Activated CD8-positive, alpha-beta memory T cell treated with anti-CD3 and anti-CD28 coated beads for 1 hour (primary cell): ENCODE results near the gene ATG7.

Source experiments
- DNase-seq, 2 donors: peaks; one replicate each; pipeline ENCODE4 v3.0.0-alpha.2; 2020; ENCODE audit warnings: low read depth in 1 of 2; ENCODE audit errors: extremely low read depth in 1 of 2

ATG7 gene

DNA sequence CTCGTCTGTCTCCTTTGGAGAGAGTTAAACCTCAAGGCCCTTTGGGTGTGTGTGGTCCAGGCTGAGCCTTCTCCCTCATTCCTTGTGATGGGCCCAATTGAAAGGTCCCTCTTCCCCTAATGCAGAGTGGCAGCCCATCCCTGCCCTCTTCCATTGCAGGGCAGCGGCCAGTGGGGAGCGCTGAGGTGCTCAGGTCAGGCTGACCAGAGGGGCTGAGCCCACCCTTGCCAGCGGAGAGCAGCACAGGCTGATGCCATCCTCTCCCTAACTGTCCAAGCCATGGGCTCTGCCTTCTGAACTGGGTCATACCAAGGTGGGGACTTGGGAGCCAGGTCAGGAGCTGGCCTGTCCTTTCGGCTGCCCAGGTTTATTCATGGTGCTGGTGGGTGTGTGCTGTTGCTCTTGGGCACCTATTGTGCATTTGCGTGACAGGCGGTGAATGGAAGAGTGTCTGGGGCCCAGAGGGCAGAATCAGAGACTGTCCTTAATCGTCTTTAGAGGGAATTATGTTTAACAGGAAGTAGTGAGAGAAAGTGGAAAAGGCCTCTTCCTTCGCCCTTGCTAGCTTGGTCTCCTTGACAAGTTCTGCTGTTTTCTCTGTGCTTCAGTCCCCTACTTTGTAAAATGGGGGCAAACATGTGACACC lies 274.6 kb downstream of the ATG7 start:
- DNase-seq: no peak

DNA sequence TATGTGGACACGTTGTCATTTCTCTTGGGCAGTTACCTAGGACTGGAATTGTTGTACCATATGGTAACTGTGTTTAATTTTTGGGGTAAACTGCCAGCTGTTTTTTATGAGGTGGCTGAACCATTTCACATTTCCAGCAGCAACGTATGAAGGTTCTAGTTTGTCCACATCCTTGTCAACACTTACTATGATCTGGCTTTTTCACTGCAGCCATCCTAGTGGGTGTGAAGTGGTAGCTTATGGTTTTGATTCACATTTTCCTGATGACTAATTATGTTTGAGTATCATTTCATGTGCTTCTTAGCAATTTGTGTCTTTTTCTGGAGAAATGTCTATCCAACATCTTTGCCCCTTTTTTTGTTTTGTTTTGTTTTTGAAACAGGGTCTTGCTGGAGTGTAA lies 275.3 kb downstream of the ATG7 start:
- DNase-seq: no peak

DNA sequence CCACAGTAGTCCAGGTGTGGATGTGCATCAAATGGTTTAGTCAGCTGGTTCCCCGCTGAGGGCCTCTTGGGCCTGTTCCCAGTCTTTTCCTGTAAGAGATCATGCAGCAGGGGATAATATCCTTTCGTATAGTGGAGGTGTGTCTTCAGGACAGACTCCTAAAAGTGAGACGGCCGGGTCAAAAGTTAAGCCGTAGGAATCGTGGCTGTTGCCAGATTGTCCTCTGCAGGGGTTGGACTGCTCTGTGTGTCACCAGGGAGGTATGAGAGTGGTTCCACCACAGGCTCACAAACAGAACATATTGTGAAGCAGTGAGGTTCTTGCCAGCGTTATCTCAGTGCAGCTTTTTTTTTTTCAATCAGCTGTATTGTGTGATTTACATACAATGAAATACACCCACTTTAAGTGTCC lies 276.5 kb downstream of the ATG7 start:
- no peak for DNase-seq

DNA sequence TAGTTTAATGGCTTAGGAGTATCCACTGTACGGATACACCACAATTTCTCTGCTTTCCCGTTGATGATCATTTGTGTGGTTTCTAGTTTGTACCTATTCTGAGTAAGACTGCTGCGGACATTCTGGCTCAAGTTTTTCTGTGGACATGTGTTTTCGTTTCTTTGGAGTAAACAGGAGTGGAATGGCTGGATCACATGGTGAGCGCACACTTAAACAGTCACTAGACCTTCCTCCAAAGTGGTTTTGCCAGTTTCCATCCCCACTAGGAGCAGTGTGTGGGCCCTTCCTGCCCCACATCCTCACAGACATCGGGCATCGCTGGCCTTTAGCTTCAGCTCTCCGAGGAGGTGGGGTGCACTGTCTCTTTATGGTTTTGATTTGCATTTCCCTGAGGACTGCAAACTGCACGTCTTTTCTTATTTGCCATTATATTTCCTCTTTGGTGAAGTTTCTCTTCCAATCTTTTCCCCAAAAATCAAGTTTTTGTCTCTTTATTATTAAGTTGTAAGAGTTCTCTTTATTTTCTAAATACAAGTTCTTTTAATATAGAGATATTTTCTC lies 277.5 kb downstream of the ATG7 start:
- no peak for DNase-seq

DNA sequence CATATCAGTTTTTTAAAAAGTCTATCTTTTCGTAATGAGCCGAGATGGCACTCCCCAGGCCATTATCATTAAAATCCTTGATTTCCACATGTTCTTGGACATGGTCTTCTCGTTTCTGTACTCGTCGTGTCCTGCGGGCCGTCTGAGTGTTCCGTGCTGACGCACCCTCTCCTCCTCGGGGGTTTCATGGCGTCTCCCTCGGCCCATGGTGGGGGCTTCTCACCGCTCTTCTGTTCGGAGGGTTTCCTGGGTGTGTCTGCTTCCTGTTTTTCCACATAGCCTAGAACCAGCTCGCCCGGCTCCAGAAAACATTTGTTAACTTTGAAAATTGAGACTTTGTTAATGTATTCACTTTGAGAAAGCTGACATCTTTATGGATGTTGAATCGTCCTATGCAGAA lies 278.8 kb downstream of the ATG7 start:
- DNase-seq: no peak

DNA sequence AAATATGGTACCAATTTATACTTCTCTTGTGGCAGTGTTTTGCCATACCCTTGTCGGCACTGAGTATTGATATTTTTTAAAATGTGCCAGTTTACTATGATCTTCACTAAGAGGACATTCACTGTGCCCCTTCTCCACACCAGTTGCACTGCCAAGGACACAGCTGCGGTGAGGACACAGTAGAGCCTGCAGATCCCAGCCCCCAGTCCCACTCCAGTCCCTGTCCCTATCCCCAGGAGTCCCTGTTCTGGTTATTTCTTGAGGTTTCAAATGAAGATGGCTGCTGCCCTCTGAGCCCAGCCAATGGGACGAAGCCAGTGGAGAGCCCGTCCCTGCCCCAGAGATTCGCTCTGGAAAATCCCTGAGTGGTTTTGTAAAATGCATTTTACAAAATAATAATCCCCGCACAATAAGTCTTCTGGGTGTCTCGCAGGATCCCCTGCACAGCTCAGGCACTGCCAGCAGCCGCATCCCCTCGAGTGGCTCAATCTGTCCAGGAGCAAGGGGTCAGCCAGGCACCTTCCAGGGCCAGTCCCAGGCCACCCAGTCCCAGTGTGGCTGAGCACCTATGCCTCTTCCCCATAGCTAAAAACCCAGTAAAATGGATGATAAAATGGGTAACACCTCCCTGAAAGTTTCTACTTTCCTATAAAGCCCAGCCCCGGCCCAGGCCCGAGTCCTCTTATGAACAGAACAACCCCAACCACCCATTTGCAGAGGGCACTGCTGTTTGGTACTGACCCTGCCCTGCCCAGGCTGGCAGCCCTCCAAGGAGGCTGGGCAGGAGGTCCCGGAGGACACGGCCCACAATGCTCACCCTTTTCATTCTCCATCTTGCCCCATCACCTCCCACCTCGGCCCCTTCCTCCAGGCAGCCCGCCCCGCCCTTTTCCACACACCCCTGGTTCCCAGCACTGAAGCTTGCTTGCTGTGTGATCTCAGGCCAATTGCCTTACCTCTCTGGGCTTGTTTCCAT lies 280.4 kb downstream of the ATG7 start:
- DNase-seq: no peak

DNA sequence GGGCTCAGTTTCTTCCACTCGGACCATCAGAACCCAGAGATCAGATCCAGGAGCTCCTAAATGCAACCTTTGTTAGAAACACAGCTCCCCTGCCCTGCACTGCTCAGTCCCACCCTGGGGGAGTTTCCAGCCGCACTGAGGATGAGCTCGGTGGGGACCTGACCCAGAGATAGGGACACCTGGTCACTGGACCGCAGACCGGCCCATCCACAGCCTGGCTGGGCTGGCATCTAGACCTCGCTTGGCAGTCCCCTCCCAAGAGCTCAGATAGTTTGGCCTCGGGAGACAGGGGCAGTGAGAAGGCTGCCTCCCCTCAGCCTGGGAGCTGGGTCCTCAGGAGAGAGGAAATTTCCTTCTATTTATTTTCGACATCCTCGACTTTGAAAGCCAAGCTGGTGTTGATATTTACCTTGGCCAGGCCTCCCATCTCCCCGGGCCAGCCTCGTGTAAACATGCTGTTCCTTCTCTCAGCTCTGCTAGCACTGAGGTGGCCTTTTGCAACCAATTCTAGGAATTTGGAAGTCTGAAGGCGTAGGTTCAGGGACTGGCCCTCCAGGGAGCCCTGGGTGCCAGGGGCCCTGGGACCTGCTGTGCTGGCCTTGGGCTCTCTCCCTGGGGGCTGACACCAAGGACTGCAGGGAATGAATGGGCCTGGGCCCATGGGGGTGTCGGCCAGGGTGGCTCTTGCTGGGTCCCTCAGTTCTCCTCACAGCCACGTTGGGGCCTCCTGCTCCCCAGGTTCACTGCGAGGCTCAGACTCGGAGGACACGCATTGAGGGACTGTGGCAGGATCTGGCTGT lies 281.4 kb downstream of the ATG7 start:
- no peak for DNase-seq

DNA sequence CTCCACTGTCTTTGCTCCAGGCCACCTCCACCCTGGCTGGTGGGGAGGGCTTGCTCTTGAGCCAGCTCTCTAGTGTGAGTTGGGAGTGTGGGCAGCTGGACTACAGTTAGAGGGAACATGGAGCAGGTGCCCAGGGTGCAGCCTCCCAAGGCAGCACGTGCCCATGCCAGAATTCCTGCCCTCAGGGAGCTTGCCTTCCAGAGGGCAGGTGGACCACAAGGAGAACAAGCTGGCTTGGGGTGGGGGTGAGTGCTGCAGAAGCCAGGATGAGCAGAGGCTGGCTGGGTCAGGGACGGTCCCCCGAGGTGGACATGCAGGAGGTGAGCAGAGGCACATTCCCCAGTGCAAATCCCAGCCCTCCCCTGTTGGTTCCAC lies 282.0 kb downstream of the ATG7 start:
- DNase-seq: no peak

DNA sequence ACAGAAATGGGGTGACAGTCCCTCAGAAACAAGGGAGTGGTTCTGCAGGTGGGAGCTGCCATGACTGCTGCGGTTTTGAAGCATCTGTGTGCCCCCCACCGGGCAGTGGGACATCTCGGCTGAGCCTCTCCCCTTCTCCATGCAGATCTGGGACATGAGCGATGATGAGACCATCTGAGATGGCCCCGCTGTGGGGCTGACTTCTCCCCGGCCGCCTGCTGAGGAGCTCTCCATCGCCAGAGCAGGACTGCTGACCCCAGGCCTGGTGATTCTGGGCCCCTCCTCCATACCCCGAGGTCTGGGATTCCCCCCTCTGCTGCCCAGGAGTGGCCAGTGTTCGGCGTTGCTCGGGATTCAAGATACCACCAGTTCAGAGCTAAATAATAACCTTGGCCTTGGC lies 282.5 kb downstream of the ATG7 start:
- DNase-seq: no peak

DNA sequence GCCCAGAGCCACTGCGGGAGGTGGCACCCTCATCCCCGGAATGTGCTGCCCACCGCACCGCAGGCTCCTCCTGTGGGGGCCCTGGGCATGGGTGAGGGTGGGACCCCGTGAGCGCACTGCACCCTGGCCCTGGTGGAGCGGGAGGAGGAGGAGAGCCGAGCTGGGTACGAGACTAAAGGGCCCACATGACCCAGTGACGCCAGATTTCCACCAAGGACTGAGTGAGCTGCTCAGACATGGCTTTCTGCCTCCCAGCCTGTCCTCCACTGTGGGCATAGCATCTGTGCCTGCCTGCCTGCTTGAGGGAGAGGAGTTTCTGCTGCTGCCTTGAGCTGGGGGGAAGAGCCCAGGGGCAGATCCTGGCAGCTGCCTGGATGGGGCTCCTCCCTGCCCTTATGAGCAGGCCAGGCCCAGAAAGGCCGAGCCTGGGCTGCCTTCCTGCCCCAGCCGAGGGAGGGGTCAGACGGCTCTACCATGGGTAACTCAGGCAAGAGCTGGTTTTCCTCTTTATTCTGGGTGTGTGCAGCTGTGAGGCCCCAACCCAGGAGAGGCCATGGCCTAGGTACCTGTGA lies 283.1 kb downstream of the ATG7 start:
- no peak for DNase-seq

DNA sequence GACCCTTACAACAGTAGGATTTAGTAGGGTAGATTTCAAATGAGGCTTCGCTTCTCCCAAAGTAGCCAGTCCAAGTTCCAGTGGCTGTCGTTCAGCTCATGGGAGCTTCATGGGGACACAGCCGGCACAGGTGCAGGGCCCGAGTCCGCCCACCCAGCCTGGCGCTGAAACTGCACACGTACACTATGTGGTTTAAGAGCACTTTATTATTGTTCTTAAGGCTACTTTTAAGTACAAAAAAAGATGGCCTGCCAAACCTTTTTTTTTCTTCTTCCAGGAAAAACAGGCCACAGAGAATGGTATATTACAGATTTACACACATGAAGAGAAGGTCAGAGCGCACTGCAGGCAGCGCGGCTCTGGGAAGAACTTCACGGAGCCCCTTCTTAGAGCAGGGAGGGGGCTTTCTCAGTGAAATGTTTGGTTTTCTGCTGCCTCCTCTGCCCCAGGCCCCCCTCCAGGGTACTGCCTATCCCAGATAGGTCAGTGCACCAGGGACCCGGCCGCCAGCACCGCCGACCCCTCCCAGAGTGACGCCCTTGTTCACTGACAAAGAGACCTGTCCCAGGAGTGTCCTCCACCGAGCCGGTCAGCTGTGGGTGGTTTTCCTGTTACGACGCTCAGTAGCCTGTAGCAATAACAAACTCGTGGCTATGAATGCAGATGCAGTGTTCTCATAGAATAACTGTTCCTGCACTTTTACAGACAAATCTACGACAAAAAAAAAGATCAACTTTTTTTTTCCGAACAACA lies 283.9 kb downstream of the ATG7 start:
- no peak for DNase-seq

DNA sequence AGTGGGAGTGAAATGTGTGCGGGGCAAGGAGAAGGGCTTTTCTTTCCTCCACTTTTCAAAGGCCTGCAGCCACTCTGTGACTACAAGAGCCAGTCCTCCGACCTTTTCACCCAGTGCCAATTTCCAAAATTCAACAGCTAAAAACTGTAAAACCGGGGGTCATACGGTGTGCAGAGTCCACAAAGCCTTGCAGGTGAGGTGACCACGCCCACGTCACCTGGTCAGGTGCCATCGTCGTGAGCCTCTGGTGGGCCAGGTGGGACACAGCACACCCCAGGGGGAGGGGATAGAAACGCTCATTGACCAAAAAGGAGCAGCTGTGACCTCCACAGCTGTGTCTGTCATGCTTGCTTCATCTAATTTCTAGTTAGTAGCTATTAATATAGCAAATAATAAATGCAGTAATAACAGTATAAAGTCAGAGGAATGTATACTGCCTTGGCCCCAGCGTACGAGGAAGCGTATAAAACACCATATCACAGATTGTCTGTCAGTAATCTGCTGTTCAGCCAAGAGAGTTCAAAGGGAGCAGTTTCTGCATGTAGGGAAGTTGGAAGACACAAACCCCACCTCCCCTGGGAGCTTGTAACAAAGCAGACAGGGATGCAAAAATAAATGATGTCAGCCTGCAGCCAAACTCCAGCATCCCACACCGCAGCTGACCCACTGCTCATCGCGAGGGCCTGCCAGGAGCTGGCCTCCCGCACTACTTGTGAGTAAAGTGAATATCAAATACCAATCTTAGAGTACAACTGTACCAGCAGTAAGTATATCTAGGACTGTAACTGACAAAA lies 284.9 kb downstream of the ATG7 start:
- no peak for DNase-seq

DNA sequence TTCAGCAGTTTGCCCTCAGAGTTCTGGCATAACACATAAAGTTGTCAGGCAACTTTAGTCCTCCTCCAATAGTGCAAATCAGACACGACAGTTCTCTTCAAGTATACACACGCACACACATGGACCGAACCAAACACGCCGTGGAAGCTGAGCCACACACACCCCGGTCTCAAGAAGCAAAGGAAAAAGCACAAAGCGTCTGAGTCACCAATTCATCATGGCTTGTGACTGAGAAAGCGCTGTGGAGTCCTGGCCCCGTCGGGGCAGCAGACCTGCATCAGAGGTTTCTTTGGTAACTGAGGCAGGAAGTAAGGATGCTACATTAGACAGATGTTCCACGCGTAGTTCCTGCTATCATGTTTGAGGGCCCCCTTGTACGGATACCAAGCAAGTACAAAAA lies 285.8 kb downstream of the ATG7 start:
- DNase-seq: no peak

DNA sequence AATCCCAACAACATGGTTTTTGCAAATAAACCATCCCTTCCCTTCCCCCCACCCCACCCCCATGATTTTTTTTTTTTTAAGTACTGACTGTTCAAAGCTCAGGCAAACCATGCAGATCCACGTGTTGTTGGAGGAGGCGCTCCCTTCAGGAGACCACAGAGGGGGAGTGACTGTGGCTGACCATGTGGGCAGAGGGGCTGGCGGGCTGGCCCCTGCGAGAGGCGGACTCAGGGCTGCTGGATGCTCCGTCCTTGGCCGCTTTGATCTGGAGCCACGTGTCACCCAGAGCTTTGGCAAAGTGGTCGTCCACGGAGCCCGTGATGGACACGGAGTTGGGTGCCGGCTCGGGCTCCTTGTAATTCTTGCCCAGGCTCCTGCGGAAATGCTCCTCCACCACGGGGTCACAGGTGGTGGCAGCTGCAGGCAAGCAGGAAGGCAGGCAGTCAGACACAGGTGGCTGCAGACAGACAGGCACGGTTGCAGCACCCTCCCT lies 286.3 kb downstream of the ATG7 start:
- DNase-seq: no peak

DNA sequence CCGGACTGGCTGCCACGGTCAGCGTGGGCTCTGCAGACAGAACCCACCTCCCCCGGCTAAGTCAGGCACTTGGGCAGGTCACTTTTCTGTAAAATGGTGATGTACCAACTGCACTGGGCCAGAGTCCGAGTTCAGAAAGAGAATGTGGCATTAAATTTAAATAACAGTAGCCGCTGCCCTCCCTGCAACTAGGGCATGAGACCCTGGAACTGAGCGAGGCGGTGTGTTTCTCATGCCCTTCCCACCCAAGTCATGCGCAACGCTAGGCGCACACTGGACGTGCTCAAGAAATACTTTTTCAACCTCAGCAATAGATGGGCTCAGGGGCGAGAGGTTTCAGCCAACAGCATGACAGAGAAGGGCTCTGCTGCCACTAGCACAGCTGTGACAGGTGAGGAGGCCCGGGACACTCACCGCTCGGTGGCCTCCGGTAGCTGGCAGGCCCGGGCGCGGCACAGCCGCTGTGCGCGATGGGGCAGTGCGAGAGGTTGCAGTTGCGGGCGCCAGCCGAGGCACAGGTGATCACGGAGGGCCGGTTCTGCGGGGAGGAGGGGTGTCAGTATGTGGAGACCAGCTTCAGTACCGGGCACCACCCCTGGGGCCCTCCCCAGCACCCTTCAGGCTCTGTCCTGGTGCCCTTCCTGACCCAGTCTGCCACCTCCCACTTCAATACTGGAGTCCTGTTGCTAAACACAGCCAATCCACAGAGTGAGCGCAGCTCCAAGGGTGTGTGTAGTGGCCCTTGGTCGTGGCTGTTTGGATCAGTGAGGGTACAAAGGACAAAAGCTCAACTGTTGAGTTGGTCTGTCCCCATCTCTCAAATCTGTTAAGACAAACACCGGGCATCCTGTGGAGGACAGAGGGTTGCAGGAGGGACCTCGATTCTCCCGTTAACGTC lies 287.0 kb downstream of the ATG7 start:
- no peak for DNase-seq

DNA sequence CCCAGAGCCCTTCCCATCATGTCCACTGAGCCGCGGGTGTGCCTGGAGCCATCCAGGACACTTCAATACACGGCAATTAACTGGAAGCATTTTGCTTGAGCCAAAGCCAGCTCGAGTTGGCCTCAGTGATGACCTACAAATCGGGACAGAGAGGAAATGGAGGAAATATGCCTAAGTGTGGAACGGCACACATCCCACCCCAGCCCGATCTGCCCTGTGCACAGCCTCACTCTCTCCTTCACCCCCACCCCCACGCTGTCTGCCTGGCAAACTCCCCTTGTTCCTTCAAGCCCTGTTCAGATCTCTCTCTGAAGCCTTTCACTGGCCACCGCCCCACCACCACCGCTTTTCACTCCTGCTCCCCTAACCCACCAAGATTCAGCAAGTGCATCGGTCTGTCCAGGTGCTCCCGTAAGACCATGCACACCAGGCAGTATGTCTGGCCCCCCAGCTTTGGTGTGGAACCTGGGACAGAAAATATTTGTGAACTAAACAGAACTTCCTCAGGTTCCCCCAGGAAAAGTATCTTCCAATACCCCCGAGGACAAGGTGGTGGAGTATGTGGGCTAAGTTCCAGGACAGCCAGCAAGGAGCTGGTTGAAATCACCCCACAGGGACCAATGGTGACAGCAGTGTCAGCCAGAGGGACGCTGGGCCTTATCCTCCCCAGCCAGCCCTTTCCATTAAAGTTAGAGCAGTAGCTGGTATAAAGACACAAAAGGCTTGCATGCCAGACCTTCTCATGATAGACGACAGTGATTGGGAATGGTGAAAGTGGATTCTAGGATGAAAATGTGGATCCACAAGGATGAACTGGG lies 287.8 kb downstream of the ATG7 start:
- DNase-seq: no peak

DNA sequence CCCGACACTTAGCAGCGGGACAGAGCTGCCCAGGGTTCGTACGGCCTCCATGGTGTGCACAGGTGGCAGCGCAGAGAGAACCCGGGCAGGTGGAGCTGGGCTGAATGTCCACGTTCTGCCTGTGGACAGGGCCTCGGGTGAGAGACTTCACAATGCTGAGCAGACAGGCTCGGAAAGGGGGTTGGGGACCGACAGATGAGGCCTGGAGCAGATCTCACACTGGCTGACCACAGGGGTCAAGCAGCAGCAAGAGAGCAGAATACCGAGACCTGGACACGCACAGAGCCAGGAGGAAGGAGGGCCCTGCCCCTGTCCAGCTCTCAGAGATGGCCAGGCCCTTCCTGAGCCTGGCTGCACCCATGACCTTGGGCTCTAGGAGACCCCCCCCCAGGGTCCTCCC lies 288.5 kb downstream of the ATG7 start:
- DNase-seq: no peak
